Esophagus (tissue), 2 donors: ENCODE results near the gene TAF11L11. TPM values are rescaled to one million over a fixed set of nuclear protein-coding genes. Genes with fewer than 3 reads are reported as not detected.
"Not testable (repeated sequence)": the region's sequence is repeated elsewhere in the genome, so short reads cannot be mapped to it uniquely, and the experiment has no call there.

Experiments
- H3K27ac ChIP-seq, 2 donors: one replicate each; pipeline ENCODE4 v1.5.1; 2013; ENCODE audit warnings: low read depth in 2 of 2, mild to moderate bottlenecking in 2 of 2, inconsistent platforms in 1 of 2, low read length in 1 of 2, moderate library complexity in 1 of 2
- H3K27me3 ChIP-seq, 2 donors: one replicate each; pipeline ENCODE4 v1.6.1; 2013; ENCODE audit warnings: low read length in 2 of 2, control low read depth in 1 of 2, mild to moderate bottlenecking in 1 of 2; ENCODE audit not compliant: insufficient read depth in 2 of 2, control insufficient read depth in 1 of 2
- H3K36me3 ChIP-seq, 2 donors: one replicate each; pipeline ENCODE4 v1.6.1; 2013; ENCODE audit warnings: low read length in 1 of 2; ENCODE audit not compliant: control insufficient read depth in 2 of 2, insufficient read depth in 2 of 2
- H3K4me1 ChIP-seq, 2 donors: one replicate each; pipeline ENCODE4 v1.6.1; 2013; ENCODE audit warnings: low read length in 1 of 2; ENCODE audit not compliant: control insufficient read depth in 2 of 2, insufficient read depth in 2 of 2
- H3K4me3 ChIP-seq, 2 donors: one replicate each; pipeline ENCODE4 v1.5.1; 2013; ENCODE audit warnings: low read length in 2 of 2, mild to moderate bottlenecking in 2 of 2, low read depth in 1 of 2, moderate library complexity in 1 of 2
- H3K9me3 ChIP-seq, 2 donors: one replicate each; pipeline ENCODE4 v1.6.1; 2013; ENCODE audit warnings: mild to moderate bottlenecking in 2 of 2, low read depth in 1 of 2, low read length in 1 of 2, moderate library complexity in 1 of 2; ENCODE audit not compliant: control insufficient read depth in 2 of 2, insufficient read depth in 1 of 2
- WGBS, 2 donors: extraction: QIAGEN DNeasy Blood & Tissue Kit; methylation state at CpG; one replicate each; pipeline ENCODE4 v1.1.7; 2013; 5-methylcytosine and 5-hydroxymethylcytosine counted together
- polyA plus RNA-seq, 2 donors: library from polyadenylated mRNA; stranded (reverse); fragments of 200-250 nt; gene quantifications; one replicate each; pipeline ENCODE4 v1.2.3, GENCODE V29; 2013
- donor health status: healthy with polysubstance abuse.
- donor health status: Bipolar disorder and iron deficiency.

The TAF11L11 gene
- polyA plus RNA-seq: not detected

GRCh38 chr5:17603880-17604279 lies at the start of gene TAF11L11:
TSS of gene TAF11L11 (plus strand) at chr5:17604183.
- H3K27ac ChIP-seq, H3K36me3 ChIP-seq, H3K4me1 ChIP-seq, H3K9me3 ChIP-seq, H3K27me3 ChIP-seq, H3K4me3 ChIP-seq: not testable (repeated sequence)
- WGBS, 2 donors: 70 to 72% methylated on average over 6 of the region's 6 CpGs

- H3K27me3 ChIP-seq, H3K36me3 ChIP-seq, H3K4me3 ChIP-seq, H3K9me3 ChIP-seq, H3K27ac ChIP-seq, H3K4me1 ChIP-seq: not testable (repeated sequence)
- WGBS, 2 donors: no CpG with 5 or more reads among the region's 16 CpGs
Observed at GRCh38 chr5:17585658-17586057, 18.3 kb upstream of the TAF11L11 start, which contains the start of gene TAF11L7. TSS of gene TAF11L7 (minus strand) at chr5:17585758.

- no CpG with 5 or more reads among the region's 16 CpGs for WGBS, 2 donors
- H3K36me3 ChIP-seq, H3K4me3 ChIP-seq, H3K4me1 ChIP-seq, H3K9me3 ChIP-seq, H3K27me3 ChIP-seq, H3K27ac ChIP-seq: not testable (repeated sequence)
Observed at GRCh38 chr5:17590860-17591259, 13.1 kb upstream of the TAF11L11 start, which contains the start of gene TAF11L8. TSS of gene TAF11L8 (minus strand) at chr5:17590960.

GRCh38 chr5:17594255-17594654 lies 9.7 kb upstream of the TAF11L11 start, which contains the start of gene TAF11L9:
TSS of gene TAF11L9 (minus strand) at chr5:17594394.
- 95% methylated on average over 7 to 10 of the region's 15 CpGs for WGBS, 2 donors
- H3K9me3 ChIP-seq, H3K27ac ChIP-seq, H3K4me1 ChIP-seq, H3K36me3 ChIP-seq, H3K4me3 ChIP-seq, H3K27me3 ChIP-seq: not testable (repeated sequence)

GRCh38 chr5:17597728-17598127 lies 6.3 kb upstream of the TAF11L11 start, which contains the start of gene TAF11L10:
TSS of gene TAF11L10 (minus strand) at chr5:17597828.
- WGBS, 2 donors: no CpG with 5 or more reads among the region's 15 CpGs
- not testable (repeated sequence) for H3K4me3 ChIP-seq, H3K36me3 ChIP-seq, H3K27me3 ChIP-seq, H3K27ac ChIP-seq, H3K9me3 ChIP-seq, H3K4me1 ChIP-seq

- Histone ChIP-seq H3K4me3 (no peak overlapping the region), H3K4me1 (no peaks in the 10 kb centered on the region), H3K9me3 (no peaks in the 10 kb centered on the region), H3K27ac (no peak overlapping the region), H3K27me3 (no peaks in the 10 kb centered on the region), H3K36me3 (no peaks in the 10 kb centered on the region)
- 91 to 95% methylated on average over 14 of the region's 14 CpGs for WGBS, 2 donors
Observed at GRCh38 chr5:17604951-17605350, 968 bp downstream of the TAF11L11 start.

GRCh38 chr5:17607461-17607860 lies 3.5 kb downstream of the TAF11L11 start:
- H3K9me3 ChIP-seq, H3K4me1 ChIP-seq, H3K4me3 ChIP-seq, H3K27me3 ChIP-seq, H3K36me3 ChIP-seq, H3K27ac ChIP-seq: not testable (repeated sequence)
- WGBS, 2 donors: 84 to 90% methylated on average over 4 of the region's 4 CpGs

GRCh38 chr5:17610092-17610491 lies 6.1 kb downstream of the TAF11L11 start, which contains the start of gene TAF11L12:
TSS of gene TAF11L12 (plus strand) at chr5:17610392.
- H3K9me3 ChIP-seq, H3K27ac ChIP-seq, H3K36me3 ChIP-seq, H3K4me1 ChIP-seq, H3K27me3 ChIP-seq, H3K4me3 ChIP-seq: not testable (repeated sequence)
- 73 to 78% methylated on average over 2 of the region's 2 CpGs for WGBS, 2 donors

GRCh38 chr5:17614872-17615605 lies 11.1 kb downstream of the TAF11L11 start:
- WGBS, 2 donors: 93% methylated on average over 17 of the region's 17 CpGs
- H3K4me3 ChIP-seq: no peak overlapping the region
- H3K27me3 ChIP-seq: no peaks in the 10 kb centered on the region
- no peaks in the 10 kb centered on the region for H3K4me1 ChIP-seq
- no peaks in the 10 kb centered on the region for H3K36me3 ChIP-seq
- H3K27ac ChIP-seq: no peak overlapping the region
- H3K9me3 ChIP-seq: no peaks in the 10 kb centered on the region

- 57 to 67% methylated on average over 3 of the region's 3 CpGs for WGBS, 2 donors
- no peak overlapping the region for H3K27ac ChIP-seq
- H3K4me3 ChIP-seq: no peak overlapping the region
- H3K27me3 ChIP-seq: no peaks in the 10 kb centered on the region
- no peaks in the 10 kb centered on the region for H3K4me1 ChIP-seq
- H3K36me3 ChIP-seq: no peaks in the 10 kb centered on the region
- peaks cover 0 to 2% of the 10 kb centered on the region in 2 donors for H3K9me3 ChIP-seq
Observed at GRCh38 chr5:17619354-17619753, 15.4 kb downstream of the TAF11L11 start.
